GM19025 (cell line): ENCODE results near the gene NEK8.
"Not testable (repeated sequence)": the region's sequence is repeated elsewhere in the genome, so short reads cannot be mapped to it uniquely, and the experiment has no call there.

Experiments used
- ATAC-seq: cut with Tn5 transposase; IDR thresholded peaks from one replicate; pipeline ENCODE4 v1.9.1; 2021; ENCODE audit warnings: mild to moderate bottlenecking, low read depth, moderate library complexity; ENCODE audit not compliant: unreplicated experiment

The NEK8 gene

GRCh38 chr17:28759256-28759865 lies 30.8 kb downstream of the NEK8 start:
- no peak for ATAC-seq

- no peak for ATAC-seq
Observed at GRCh38 chr17:28760601-28761562, 32.3 kb downstream of the NEK8 start.

GRCh38 chr17:28763137-28763799 lies 34.7 kb downstream of the NEK8 start:
- ATAC-seq, result no peak

- ATAC-seq, result no peak
Observed at GRCh38 chr17:28763804-28764266, 35.2 kb downstream of the NEK8 start.

GRCh38 chr17:28765038-28765437 lies 36.5 kb downstream of the NEK8 start:
- no peak for ATAC-seq

- ATAC-seq, result no peak
Observed at GRCh38 chr17:28773736-28774135, 45.1 kb downstream of the NEK8 start.

- no peak for ATAC-seq
Observed at GRCh38 chr17:28774206-28774605, 45.6 kb downstream of the NEK8 start.

- ATAC-seq, result no peak
Observed at GRCh38 chr17:28777178-28777577, 48.6 kb downstream of the NEK8 start.

- not testable (repeated sequence) for ATAC-seq
Observed at GRCh38 chr17:28779601-28780000, 51.0 kb downstream of the NEK8 start.

- ATAC-seq, result no peak
Observed at GRCh38 chr17:28783161-28783560, 54.6 kb downstream of the NEK8 start.

GRCh38 chr17:28788100-28788499 lies 59.5 kb downstream of the NEK8 start:
- no peak for ATAC-seq
